Upper lobe of left lung (tissue), 4 donors: ENCODE results near the gene TNS3.

Experiments used
- CTCF ChIP-seq, 6 experiments: fragments of 450-650 bp in 4 of 6; fragments of 200-600 bp in 2 of 6; sonication (generic) in 2 of 6; IDR thresholded peaks; one replicate each; pipeline ENCODE4 v1.5.1; 2016 to 2019; ENCODE audit warnings: antibody characterized with exemption in 6 of 6
- POLR2A ChIP-seq, 4 donors: fragments of 450-650 bp; IDR thresholded peaks; one replicate each; pipeline ENCODE4 v1.5.1; 2016 to 2017; ENCODE audit warnings: antibody characterized with exemption in 4 of 4, mild to moderate bottlenecking in 2 of 4
- POLR2AphosphoS5 ChIP-seq, 2 donors: sonication (generic); formaldehyde crosslinking; IDR thresholded peaks; one replicate each; pipeline ENCODE4 v1.5.1; 2017; ENCODE audit warnings: antibody characterized with exemption in 2 of 2

- TF ChIP-seq CTCF (IDR thresholded peaks at IDR 0.05) (no peak), POLR2A (IDR thresholded peaks at IDR 0.05) (no peak), POLR2AphosphoS5 (IDR thresholded peaks at IDR 0.05) (no peak)
Measured at GRCh38 chr7:47484457-47484856, 97.5 kb downstream of the TNS3 start.
